H1 (cell line): Measurements from ENCODE around the gene EPHA4. TPM values are rescaled to one million over a fixed set of nuclear protein-coding genes. Genes with fewer than 3 reads are reported as not detected.

ENCODE experiments used
- CTCF ChIA-PET: fragments of 300-600 bp; sonication (Branson Sonifier 250); formaldehyde crosslinking; loops from one replicate; lab custom pipeline; 2021; ENCODE audit not compliant: partially characterized antibody; lab: Charles Lee
- POLR2A ChIA-PET: fragments of 300-600 bp; sonication (Branson Sonifier 250); formaldehyde crosslinking; loops from one replicate; lab custom pipeline; 2021; ENCODE audit warnings: inconsistent platforms; ENCODE audit not compliant: partially characterized antibody; lab: Charles Lee
- DNase-seq, 2 experiments: peaks; one replicate each; pipeline versions ENCODE4 v3.0.0 to v3.0.0-alpha.2; 2010 to 2022; ENCODE audit warnings: low spot score in 2 of 2, low read depth in 1 of 2, mixed read lengths in 1 of 2
- FAIRE-seq: peaks from 2 replicates; lab custom pipeline; 2011; peaks lifted over from hg19 to GRCh38; lab: Jason Lieb, UNC
- H2AFZ ChIP-seq: 2 replicates; pipeline ENCODE4 v1.8.1; 2012; ENCODE audit warnings: low read length, inconsistent platforms
- H2AK5ac ChIP-seq: 2 replicates; pipeline ENCODE4 v1.6.1; 2013; ENCODE audit warnings: low read depth, low read length
- H2BK120ac ChIP-seq: replicated peaks from 2 replicates; pipeline ENCODE3; 2013; ENCODE audit warnings: low read depth, low read length, inconsistent platforms
- H2BK12ac ChIP-seq: 2 replicates; pipeline ENCODE4 v1.6.1; 2013; ENCODE audit warnings: low read depth, low read length
- H2BK15ac ChIP-seq: 2 replicates; pipeline ENCODE4 v1.6.1; 2013; ENCODE audit warnings: low read length
- H2BK20ac ChIP-seq: 2 replicates; pipeline ENCODE4 v1.6.1; 2013; ENCODE audit warnings: low read length
- H2BK5ac ChIP-seq: 2 replicates; pipeline ENCODE4 v1.6.1; 2013; ENCODE audit warnings: low read depth, low read length
- H3K14ac ChIP-seq: 2 replicates; pipeline ENCODE4 v1.6.1; 2013; ENCODE audit warnings: inconsistent platforms; ENCODE audit not compliant: insufficient read length
- H3K18ac ChIP-seq: 2 replicates; pipeline ENCODE4 v1.6.1; 2013; ENCODE audit warnings: low read length; ENCODE audit errors: extremely low read depth
- H3K23ac ChIP-seq: 2 replicates; pipeline ENCODE4 v1.6.1; 2013; ENCODE audit warnings: inconsistent platforms; ENCODE audit not compliant: insufficient read length
- H3K23me2 ChIP-seq: 2 replicates; pipeline ENCODE4 v1.6.1; 2013; ENCODE audit warnings: low read depth, low read length
- H3K27ac ChIP-seq: 2 replicates; pipeline ENCODE4 v1.6.1; 2011; ENCODE audit warnings: low read depth, low read length, inconsistent platforms
- H3K27me3 ChIP-seq, 4 experiments: replicated peaks in 1 of 4; 1 replicate in 1 of 4; 2 replicates in 3 of 4; pipeline versions ENCODE4 v1.6.1 to v1.8.1; 2011 to 2013; ENCODE audit warnings: low read length in 3 of 4, mild to moderate bottlenecking in 3 of 4, inconsistent platforms in 2 of 4, mixed read lengths in 2 of 4, moderate library complexity in 1 of 4; ENCODE audit not compliant: control insufficient read depth in 3 of 4, insufficient read depth in 3 of 4; ENCODE audit errors: extremely low read depth in 1 of 4
- H3K36me3 ChIP-seq, 4 experiments: 2 replicates each; pipeline versions ENCODE4 v1.6.1 to v1.8.1; 2011 to 2013; ENCODE audit warnings: mild to moderate bottlenecking in 4 of 4, low read length in 3 of 4, moderate library complexity in 2 of 4, control low read depth in 1 of 4, inconsistent platforms in 1 of 4; ENCODE audit not compliant: insufficient read depth in 4 of 4, control insufficient read depth in 2 of 4
- H3K4ac ChIP-seq: replicated peaks from 2 replicates; pipeline ENCODE3; 2013; ENCODE audit warnings: low read length, low read depth, mixed read lengths, inconsistent platforms; ENCODE audit not compliant: insufficient read length
- H3K4me1 ChIP-seq, 4 experiments: replicated peaks in 1 of 4; 1 replicate in 1 of 4; 2 replicates in 3 of 4; pipeline versions ENCODE4 v1.6.1 to v1.8.1; 2011 to 2013; ENCODE audit warnings: low read length in 3 of 4, inconsistent platforms in 2 of 4, mixed read lengths in 1 of 4; ENCODE audit not compliant: insufficient read depth in 4 of 4, control insufficient read depth in 3 of 4
- H3K4me2 ChIP-seq, 2 experiments: 2 replicates each; pipeline versions ENCODE4 v1.6.1 to v1.8.1; 2011 to 2013; ENCODE audit warnings: low read depth in 2 of 2, low read length in 2 of 2, control low read depth in 1 of 2, inconsistent platforms in 1 of 2, mild to moderate bottlenecking in 1 of 2; ENCODE audit not compliant: insufficient read depth in 1 of 2
- H3K4me3 ChIP-seq, 4 experiments: fragments of 200-600, 300-600 bp in 1 of 4; sonication (generic), shearing (Covaris generic), sonication (Bioruptor Twin) in 1 of 4; 2 replicates each; pipeline versions ENCODE4 v1.5.1 to v1.8.1; 2011 to 2016; ENCODE audit warnings: low read length in 4 of 4, low read depth in 3 of 4, control low read depth in 2 of 4, inconsistent platforms in 2 of 4, mild to moderate bottlenecking in 2 of 4, mixed read lengths in 1 of 4, moderate library complexity in 1 of 4; ENCODE audit not compliant: insufficient read depth in 2 of 4; ENCODE audit errors: extremely low read depth in 1 of 4
- H3K56ac ChIP-seq: replicated peaks from 2 replicates; pipeline ENCODE3; 2013; ENCODE audit warnings: low read depth, mild to moderate bottlenecking, mixed read lengths, low read length, inconsistent platforms; ENCODE audit not compliant: insufficient read length
- H3K79me1 ChIP-seq: 2 replicates; pipeline ENCODE4 v1.6.1; 2013; ENCODE audit warnings: low read depth, low read length, control low read depth
- H3K79me2 ChIP-seq, 2 experiments: 2 replicates each; pipeline versions ENCODE4 v1.6.1 to v1.8.1; 2012 to 2013; ENCODE audit warnings: low read length in 2 of 2, mild to moderate bottlenecking in 2 of 2, inconsistent platforms in 1 of 2; ENCODE audit not compliant: insufficient read depth in 2 of 2, control insufficient read depth in 1 of 2
- H3K9ac ChIP-seq, 4 experiments: replicated peaks in 1 of 4; 1 replicate in 1 of 4; 2 replicates in 3 of 4; pipeline versions ENCODE4 v1.6.1 to v1.8.1; 2011 to 2013; ENCODE audit warnings: low read depth in 3 of 4, low read length in 3 of 4, control low read depth in 2 of 4, mild to moderate bottlenecking in 2 of 4, moderate library complexity in 2 of 4, inconsistent platforms in 1 of 4; ENCODE audit errors: extremely low read depth in 1 of 4
- H3K9me3 ChIP-seq, 2 experiments: 2 replicates each; pipeline versions ENCODE4 v1.6.1 to v1.8.1; 2012 to 2013; ENCODE audit warnings: mild to moderate bottlenecking in 2 of 2, moderate library complexity in 2 of 2, control low read depth in 1 of 2, inconsistent platforms in 1 of 2, low read depth in 1 of 2, low read length in 1 of 2, mixed read lengths in 1 of 2; ENCODE audit not compliant: insufficient read depth in 2 of 2
- H4K20me1 ChIP-seq, 2 experiments: replicated peaks in 1 of 2; 2 replicates each; pipeline versions ENCODE3 to v1.8.1; 2011 to 2013; ENCODE audit warnings: inconsistent platforms in 2 of 2, low read length in 2 of 2, mild to moderate bottlenecking in 1 of 2; ENCODE audit not compliant: insufficient read depth in 2 of 2, control insufficient read depth in 1 of 2
- H4K5ac ChIP-seq: 2 replicates; pipeline ENCODE4 v1.6.1; 2013; ENCODE audit warnings: low read length, low read depth, mixed read lengths, inconsistent platforms; ENCODE audit not compliant: insufficient read length
- H4K8ac ChIP-seq: 2 replicates; pipeline ENCODE4 v1.8.0; 2013; ENCODE audit warnings: mild to moderate bottlenecking, moderate library complexity, low read length, inconsistent platforms; ENCODE audit not compliant: insufficient read depth; ENCODE audit errors: extremely low read depth
- H4K91ac ChIP-seq: replicated peaks from 2 replicates; pipeline ENCODE3; 2013; ENCODE audit warnings: low read length, mixed read lengths, inconsistent platforms; ENCODE audit not compliant: insufficient read length
- CBX5 ChIP-seq: fragments of 300-800, 300-1000 bp; sonication (generic); IDR thresholded peaks from 2 replicates; pipeline ENCODE4 v1.7.1; 2016; ENCODE audit warnings: antibody characterized with exemption, low read length, low read depth
- HDAC2 ChIP-seq, 2 experiments: fragments of 300-600 bp in 1 of 2; sonication (generic) in 1 of 2; IDR thresholded peaks; 2 replicates each; pipeline ENCODE4 v1.6.1; 2011 to 2012; ENCODE audit warnings: low read depth in 2 of 2, low read length in 2 of 2, mild to moderate bottlenecking in 2 of 2, moderate library complexity in 2 of 2, borderline replicate concordance in 1 of 2, inconsistent platforms in 1 of 2
- RFX5 ChIP-seq: IDR thresholded peaks from 2 replicates; pipeline ENCODE4 v1.6.1; 2011; ENCODE audit warnings: low read depth, low read length, improper control_type of control experiment, borderline replicate concordance
- SAP30 ChIP-seq: fragments of 300-600 bp; sonication (generic); IDR thresholded peaks from 2 replicates; pipeline ENCODE4 v1.7.1; 2012; ENCODE audit warnings: low read length, moderate library complexity, mild to moderate bottlenecking, inconsistent platforms; ENCODE audit not compliant: insufficient read depth, insufficient replicate concordance
- SIX5 ChIP-seq: IDR thresholded peaks from 2 replicates; pipeline ENCODE4 v1.6.1; 2011; ENCODE audit warnings: mild to moderate bottlenecking, low read depth, low read length
- WGBS, 2 experiments: shearing (Covaris generic) in 1 of 2; methylation state at CpG; one replicate each; pipeline versions ENCODE4 v1.1.6 to v1.1.7; 2013 to 2015; ENCODE audit warnings: low lambda C conversion rate in 2 of 2, mixed read lengths in 2 of 2, inconsistent platforms in 1 of 2, low coverage in 1 of 2, missing lambda C conversion rate in 1 of 2; ENCODE audit not compliant: insufficient replicate concordance in 2 of 2, insufficient coverage in 1 of 2, insufficient read length in 1 of 2; ENCODE audit errors: extremely low coverage in 1 of 2, missing lambda C conversion rate in 1 of 2; 5-methylcytosine and 5-hydroxymethylcytosine counted together
- polyA plus RNA-seq, 7 experiments: library from polyadenylated mRNA; depleted of rRNA in 3 of 7; stranded (reverse) in 5 of 7; unstranded in 2 of 7; fragments of >200 nt in 5 of 7; fragments of 200-250 nt in 2 of 7; gene quantifications; 1 replicate in 5 of 7; 2 replicates in 1 of 7; 4 replicates in 1 of 7; pipeline versions ENCODE4 v1.2.1 to v1.2.3, GENCODE V29; 2011 to 2013; ENCODE audit warnings: missing spikeins in 2 of 7, mixed read lengths in 2 of 7
- total RNA-seq: library from RNA; stranded (reverse); fragmentation: NEBNext Ultra II Directional; extraction: Animal tissue kit (Norgen Biotek cat#: 25700); gene quantifications from 2 replicates; pipeline ENCODE4 v1.2.1, GENCODE V29; 2021

Gene EPHA4
- total and polyA plus RNA-seq, 2 of the 8 experiments (the other 6 are each of a cell fraction or from before 2014, with no cell fraction given), result 4.3 to 5.7 TPM

DNA sequence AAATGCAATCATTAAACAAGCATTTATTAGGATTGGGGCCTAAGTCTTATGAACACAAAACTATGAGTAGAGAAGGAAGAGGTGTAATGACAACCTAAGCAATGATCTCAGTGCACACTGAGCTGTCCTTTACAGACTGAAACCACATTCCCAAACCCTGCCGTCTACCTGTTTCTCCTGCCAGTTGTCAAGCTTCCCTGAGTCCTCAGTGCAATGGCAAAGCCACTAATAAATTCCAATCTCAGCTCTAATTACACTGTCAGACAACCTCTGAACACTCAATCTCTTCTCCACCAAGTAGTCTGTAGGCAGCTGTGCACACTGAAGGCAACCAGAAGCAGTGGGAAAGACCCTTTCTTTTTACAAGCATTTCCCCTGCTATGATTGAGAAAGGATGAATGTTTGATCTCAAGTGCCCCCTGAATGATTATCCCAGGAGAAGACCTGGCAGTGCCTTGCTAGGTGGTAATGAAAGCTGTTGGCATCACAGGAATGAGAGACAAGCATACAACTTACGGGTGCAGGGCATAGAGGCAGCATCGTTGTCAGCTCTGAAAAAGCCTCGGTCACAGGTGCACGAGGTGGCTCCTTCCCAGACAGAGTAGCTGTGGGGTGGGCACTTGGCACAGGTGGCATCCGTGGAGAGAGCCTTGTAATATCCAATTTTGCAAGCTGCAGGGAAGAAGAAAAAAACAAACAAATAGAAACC lies 71.4 kb downstream of the EPHA4 start:
- no peak overlapping the region for H4K5ac ChIP-seq
- no peak overlapping the region for H2BK20ac ChIP-seq
- no peak overlapping the region for H2AK5ac ChIP-seq
- CTCF ChIA-PET, result interaction anchor here (0.5 to 2.7 kb wide), 11 partner anchors 9 to 525 kb away, joined by 3 to 9 read pairs (median 3); no protein-coding TSS in a partner anchor
- no peaks in the 10 kb centered on the region for H3K79me2 ChIP-seq
- H3K9me3 ChIP-seq, result no peaks in the 10 kb centered on the region
- H3K4ac ChIP-seq, result no peak overlapping the region
- no peaks in the 10 kb centered on the region for H4K20me1 ChIP-seq
- 0 out of 7 replicates have a peak, but pooled peaks cover 0 to 2% (median 0%) of the 10 kb centered on the region in 4 experiments for H3K4me1 ChIP-seq
- H3K4me2 ChIP-seq, result no peak overlapping the region
- no peak overlapping the region for H3K18ac ChIP-seq
- FAIRE-seq (no peak), DNase-seq (no peak)
- H2BK12ac ChIP-seq, result no peak overlapping the region
- no peak overlapping the region for H3K27ac ChIP-seq
- no peak overlapping the region for H3K9ac ChIP-seq
- no peak overlapping the region for H4K91ac ChIP-seq
- H3K4me3 ChIP-seq, result no peak overlapping the region
- no peak overlapping the region for H2BK5ac ChIP-seq
- H4K8ac ChIP-seq, result no peak overlapping the region
- H2BK120ac ChIP-seq, result no peak overlapping the region
- no peaks in the 10 kb centered on the region for H3K23me2 ChIP-seq
- no peaks in the 10 kb centered on the region for H3K27me3 ChIP-seq
- H2AFZ ChIP-seq, result no peak overlapping the region
- no peak overlapping the region for H2BK15ac ChIP-seq
- H3K36me3 ChIP-seq, result no peaks in the 10 kb centered on the region
- POLR2A ChIA-PET, result no interaction called here
- H3K14ac ChIP-seq, result no peak overlapping the region
- H3K23ac ChIP-seq, result no peak overlapping the region
- WGBS, 2 experiments, result 98% methylated on average over 6 of the region's 6 CpGs; no CpG with 5 or more reads in 1 of the 2 experiments
- H3K56ac ChIP-seq, result no peak overlapping the region
- no peaks in the 10 kb centered on the region for H3K79me1 ChIP-seq
- no peak for TF ChIP-seq CBX5
- TF ChIP-seq HDAC2 (IDR thresholded peaks at IDR 0.05; ENCODE audit: borderline replicate concordance in 1 of 2, low read depth in 2 of 2, low read length in 2 of 2), result no peak
- no peak for TF ChIP-seq SIX5
- no peak for TF ChIP-seq RFX5
- TF ChIP-seq SAP30, result no peak
